Stimulated activated CD8-positive, alpha-beta memory T cell treated with anti-CD3 and anti-CD28 coated beads, Interleukin-15, amount 100 ng/mL, for 24 hours (primary cell): Measurements from ENCODE around the gene GATB.

Source experiments
- DNase-seq: peaks from one replicate; pipeline ENCODE4 v3.0.0-alpha.2; 2020; ENCODE audit warnings: low read depth

GATB gene

DNA sequence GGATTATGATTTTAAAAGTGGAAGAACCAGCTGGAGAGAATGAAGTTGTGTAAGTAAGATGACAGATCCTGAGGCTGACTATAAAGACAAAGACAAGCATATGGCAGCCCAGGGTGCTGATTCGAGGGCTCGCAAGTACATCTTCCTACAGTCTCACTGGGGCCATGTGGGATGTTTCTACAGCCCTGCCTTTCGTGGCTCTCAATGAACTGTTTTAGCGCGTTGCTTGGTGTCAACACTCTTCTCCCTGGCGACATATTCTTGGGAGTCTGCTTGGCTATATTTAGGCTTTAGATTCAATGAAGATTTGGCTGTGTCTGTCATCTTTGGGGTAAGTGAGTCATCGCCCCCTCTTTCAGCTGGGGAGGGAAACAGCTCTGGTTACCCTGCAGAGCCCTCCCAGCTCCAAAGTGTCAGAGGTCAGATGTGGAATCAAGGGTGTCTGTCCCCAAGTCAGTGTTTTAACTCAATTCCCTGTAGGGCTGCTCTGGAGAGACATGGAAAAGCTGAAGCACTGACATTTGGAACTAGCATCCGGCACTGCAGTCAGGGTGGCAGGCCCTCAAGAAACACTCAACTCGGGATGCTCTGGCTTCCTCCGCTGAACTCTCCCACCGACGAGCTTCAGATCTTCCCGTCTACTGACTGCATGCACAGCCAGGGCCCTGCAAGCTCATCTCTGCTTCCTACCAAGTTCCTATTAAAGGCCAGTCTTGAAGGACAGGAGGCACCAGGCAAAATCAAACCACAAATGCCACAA is 65.7 kb downstream of the GATB start:
- no peak for DNase-seq

- no peak for DNase-seq
These were observed 67.8 kb downstream of the GATB start for GRCh38 chr4:151692821-151693673.

- no peak for DNase-seq
These were observed 68.4 kb downstream of the GATB start for GRCh38 chr4:151692443-151692782.

- no peak for DNase-seq
These were observed 69.0 kb downstream of the GATB start for GRCh38 chr4:151691639-151692442.

GRCh38 chr4:151690876-151691275 is 69.9 kb downstream of the GATB start:
- DNase-seq = no peak

- no peak for DNase-seq
These were observed 70.5 kb downstream of the GATB start for GRCh38 chr4:151690164-151690870.

DNA sequence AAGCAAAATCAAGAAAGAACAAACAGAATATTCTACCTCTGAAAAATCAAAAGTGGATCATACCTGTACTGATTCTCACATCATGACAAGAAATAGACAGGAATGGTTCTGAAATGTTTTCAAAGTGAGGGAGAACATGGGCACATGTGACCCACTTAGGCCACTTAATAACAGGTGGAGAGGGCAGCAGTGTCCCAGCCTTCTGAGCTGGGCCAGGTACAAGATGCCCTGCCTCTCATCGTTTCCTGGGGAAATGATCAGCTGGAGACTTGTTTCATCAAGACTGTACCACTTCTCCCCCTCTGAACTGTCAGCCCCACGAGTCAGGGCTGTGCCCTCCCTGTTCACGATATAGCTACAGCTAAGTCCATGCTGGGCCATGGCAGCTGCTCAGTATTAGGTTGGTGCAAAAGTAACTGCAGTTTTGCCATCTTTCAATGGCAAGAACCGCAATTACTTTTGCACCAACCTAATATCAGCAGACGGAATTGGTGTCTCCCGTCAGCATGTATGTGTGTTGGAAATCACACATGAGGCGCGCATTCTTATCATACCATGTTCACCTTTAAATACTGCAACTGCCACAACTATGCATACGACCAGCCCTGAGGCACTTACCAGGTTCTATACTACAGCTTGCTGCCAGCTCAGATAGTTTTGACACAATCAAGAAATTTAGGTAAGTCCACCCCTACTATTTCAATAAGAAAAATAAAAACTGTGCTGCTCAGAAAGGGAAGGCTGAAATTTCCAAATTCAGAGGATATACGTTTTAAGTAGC is 71.4 kb downstream of the GATB start:
- DNase-seq = no peak

DNA sequence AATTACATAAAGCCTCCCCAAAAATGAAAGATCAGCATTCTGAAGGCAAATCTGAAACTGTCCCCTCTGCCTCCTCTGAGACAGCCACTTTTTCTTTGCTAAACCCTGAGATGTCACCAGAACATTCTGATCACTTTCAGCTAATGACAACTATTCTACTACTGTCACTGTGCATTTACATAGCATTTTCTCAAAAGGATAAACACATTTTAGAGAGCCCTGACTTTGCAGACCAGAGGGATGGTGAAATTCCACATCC is 72.1 kb downstream of the GATB start:
- DNase-seq = no peak

DNA sequence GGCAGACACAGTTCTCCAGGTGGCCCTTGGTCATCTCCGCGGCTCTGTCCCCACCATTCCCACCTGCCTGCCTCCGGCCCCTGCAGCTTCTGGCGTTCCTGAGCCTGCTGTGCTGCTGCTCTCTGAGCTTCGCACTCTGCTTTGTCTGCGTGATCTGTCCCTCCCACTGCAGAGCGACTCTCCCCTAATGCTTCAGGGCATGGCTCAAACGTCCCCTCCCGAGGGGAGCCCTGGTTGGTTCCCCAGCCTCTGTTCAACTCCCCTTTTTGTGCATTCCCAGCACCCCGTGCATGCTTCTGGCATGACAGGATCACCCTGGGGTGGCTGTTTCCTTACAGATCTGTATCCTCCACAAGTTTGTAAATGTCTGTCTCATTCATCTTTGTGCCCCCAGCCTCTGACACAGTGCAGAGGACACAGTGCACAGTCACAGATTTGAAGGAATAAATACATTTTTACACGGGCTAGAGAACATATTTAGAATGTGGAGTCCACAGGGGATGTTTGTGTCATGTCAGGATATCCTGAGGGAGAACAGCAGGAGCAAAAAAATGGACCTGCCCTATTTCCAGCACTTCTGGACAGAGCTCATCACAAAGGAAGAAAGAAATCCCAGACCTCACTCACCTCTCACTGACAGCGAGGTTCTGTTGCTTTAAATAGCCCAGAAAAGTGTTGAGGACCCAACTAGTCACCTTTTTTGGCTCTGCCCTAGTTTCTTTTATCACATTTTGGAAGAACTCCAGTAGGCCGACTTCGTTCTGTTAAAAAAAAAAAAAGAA is 72.6 kb downstream of the GATB start:
- no peak for DNase-seq

DNA sequence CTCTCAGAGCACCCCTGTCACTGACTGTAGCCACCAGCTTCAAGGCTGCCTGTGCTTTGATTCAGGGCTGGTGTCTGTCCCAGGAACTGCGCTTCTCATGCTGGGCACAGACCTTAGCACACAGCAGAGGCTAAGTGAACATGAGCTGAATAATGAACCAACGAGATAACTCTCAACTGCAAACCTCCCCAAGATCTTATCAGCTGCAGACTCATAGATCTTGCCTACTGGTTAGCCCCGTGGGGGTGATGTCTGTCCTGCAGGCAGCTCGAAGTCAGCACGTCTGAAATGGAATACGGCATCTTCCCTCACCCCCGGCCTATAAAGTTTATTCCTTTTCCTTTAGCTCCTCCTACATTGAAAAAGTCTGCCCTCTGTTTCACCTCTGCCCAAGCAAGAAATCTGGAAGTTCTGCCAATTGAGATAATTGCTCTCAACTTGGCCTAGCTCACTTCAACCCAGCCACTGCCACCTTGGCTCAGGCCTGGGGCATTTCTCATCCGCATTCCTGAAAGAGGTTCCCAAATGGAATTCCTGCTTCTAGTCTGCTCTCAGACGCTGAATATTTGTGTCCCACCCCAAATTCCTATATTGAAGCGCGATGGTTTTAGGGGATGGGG is 73.7 kb downstream of the GATB start:
- DNase-seq = no peak

- no peak for DNase-seq
These were observed 75.5 kb downstream of the GATB start for GRCh38 chr4:151685303-151685702.

DNA sequence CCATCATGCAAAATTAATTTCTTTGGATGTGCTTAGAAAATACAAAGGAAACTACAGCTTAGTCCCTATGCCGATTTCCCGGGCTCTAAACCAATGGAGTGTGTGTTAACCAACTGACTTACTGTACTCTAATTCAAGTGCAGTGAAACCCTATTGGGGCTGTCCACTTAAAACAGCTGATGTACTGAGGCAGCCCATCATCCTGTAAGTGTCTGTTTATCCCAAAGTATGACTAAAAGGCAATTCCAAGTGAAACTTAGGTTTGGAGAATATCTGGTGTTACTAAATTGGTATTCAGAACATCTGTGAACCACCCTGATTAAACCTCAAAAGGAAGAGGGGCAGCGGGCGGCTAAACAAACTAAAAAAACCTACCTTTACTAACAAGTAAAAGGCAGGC is 79.7 kb downstream of the GATB start:
- DNase-seq = no peak

GRCh38 chr4:151679231-151679630 is 81.6 kb downstream of the GATB start:
- DNase-seq = no peak

DNA sequence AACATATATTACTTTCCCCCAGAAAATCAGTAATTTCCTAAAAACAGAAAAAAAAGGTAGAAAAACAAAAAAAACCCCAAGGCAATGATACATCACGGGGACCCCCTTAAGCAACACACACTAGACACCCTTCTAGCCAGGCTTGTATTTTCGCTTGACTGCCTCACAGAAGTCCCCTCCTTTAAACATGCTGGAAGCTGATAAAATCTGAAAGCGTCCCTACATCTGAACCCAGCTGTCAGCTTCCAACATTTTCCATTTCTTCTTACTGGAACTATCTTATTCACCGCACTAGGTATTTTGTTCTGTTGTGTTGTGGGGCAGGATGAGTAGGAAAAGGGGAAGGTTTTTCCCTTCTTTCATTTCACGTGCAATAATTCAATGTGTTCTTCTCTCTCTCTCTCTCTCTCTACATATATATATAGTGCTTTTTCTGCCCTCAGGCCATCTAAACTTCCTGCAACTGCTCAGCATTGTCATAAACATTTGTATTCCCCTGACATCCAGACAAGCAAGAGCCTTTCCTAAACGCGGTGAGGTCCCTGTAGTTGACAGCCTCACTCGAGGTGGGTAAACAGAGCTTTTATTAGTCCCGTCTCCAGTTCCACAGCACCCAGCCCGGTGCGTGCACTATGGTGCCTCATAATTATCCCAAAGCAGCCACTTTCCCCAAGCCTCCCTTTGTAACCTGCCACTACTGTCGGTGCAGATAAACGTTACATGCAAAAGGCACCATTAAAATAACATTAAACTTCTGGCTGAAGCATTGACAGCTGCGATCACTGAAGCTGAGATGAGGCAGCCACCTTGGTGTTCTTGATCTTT is 82.5 kb downstream of the GATB start:
- no peak for DNase-seq

DNA sequence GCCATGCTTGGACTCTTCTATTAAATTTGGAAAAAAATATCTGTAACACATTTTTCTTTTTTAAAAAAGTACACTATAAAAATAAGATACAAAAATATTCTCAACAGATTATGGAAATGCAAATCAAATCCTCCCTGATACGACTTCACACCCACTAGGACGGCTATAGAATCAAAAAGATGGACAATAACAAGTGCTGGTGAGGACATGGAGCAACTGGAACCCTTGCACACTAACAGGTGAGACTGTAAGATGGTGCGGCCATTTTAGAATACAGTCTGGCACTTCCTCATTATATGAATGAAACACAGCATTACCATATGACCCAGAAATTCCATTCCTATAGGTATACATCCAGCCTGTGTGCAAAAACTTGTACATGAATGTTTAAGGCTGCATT is 83.6 kb downstream of the GATB start:
- DNase-seq = no peak

DNA sequence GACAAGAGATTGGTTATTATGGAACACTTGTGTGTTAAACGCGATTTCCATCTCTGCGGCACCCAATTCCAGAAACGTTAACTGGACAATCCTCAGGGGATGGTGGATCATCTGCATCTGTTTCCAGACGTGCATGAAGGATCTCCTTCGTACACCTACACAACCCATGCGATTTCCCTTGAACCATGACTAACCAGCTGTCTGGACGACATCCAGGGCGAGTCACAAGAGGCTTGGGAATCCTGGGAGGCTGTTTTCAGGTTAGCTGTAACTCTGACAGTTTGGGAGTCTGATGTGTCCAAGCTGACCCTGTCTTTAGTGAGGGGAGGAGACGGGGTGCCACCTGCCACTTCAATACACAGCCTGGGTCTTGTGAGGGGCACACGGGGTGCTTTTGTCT is 84.5 kb downstream of the GATB start:
- no peak for DNase-seq

DNA sequence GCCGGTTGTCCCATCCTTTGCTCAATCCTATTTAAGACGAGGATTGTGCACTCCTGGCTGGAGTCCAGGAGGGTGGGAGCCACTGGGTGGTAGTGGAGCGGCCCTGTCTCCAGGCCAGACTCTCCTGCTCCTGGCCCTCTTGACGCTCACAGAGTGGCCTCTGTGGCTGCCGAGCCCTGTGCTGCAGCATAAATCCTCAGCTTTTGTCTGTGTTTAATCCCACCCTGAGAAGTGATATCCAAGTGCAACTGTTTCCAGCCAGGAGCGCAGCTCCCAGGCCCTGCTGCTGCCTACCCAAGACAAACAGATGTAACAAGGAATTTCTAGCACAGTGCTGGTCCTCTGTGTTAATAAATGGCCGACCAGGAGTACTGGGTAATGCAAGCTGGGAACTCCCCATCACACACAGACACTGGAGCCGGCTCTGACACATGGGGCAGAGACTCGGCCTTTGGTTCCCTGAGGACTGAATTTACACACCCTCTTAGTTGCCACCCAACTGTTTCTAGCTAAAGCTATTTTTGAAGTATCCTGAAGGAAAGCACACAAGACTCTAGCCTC is 85.3 kb downstream of the GATB start:
- DNase-seq = no peak

- no peak for DNase-seq
These were observed 85.9 kb downstream of the GATB start for GRCh38 chr4:151674804-151675391.
